Stimulated activated naive B cell treated with anti-CD40 and anti-IgM and Interleukin-4, amounts not matched to agents 10 μg/mL and 1 μg/mL and 100 μg/mL, for 72 hours (primary cell): ENCODE data around the gene SLC2A13.

ENCODE experiments used
- ATAC-seq, 2 donors: fragments of 150-1000 bp; cut with Tn5 transposase; replicated peaks; 2 replicates each; pipeline ENCODE4 v1.10.0; 2021; ENCODE audit warnings: moderate library complexity in 1 of 2
- DNase-seq: peaks from one replicate; pipeline ENCODE4 v3.0.0; 2021
- H3K27ac Mint-ChIP-seq: one replicate; pipeline ENCODE4 v1.8.0; 2022; ENCODE audit warnings: mild to moderate bottlenecking, mixed read lengths
- H3K27me3 Mint-ChIP-seq, 2 donors: one replicate each; pipeline ENCODE4 v1.8.0; 2022; ENCODE audit warnings: mixed read lengths in 2 of 2
- H3K36me3 Mint-ChIP-seq, 2 donors: one replicate each; pipeline ENCODE4 v1.8.0; 2022; ENCODE audit warnings: mixed read lengths in 2 of 2, mild to moderate bottlenecking in 1 of 2
- H3K4me1 Mint-ChIP-seq, 2 donors: one replicate each; pipeline ENCODE4 v1.8.0; 2022; ENCODE audit warnings: mixed read lengths in 2 of 2, mild to moderate bottlenecking in 1 of 2
- H3K4me3 Mint-ChIP-seq, 2 donors: one replicate each; pipeline ENCODE4 v1.8.0; 2022; ENCODE audit warnings: mild to moderate bottlenecking in 2 of 2, mixed read lengths in 2 of 2, moderate library complexity in 1 of 2
- H3K9me3 Mint-ChIP-seq, 2 donors: one replicate each; pipeline ENCODE4 v1.8.0; 2022; ENCODE audit warnings: mixed read lengths in 2 of 2, mild to moderate bottlenecking in 1 of 2

Gene SLC2A13

GRCh38 chr12:39887856-39888255 is 218.0 kb downstream of the SLC2A13 start:
- Mint-ChIP-seq H3K4me3 (no peak overlapping the region), H3K27ac (no peak overlapping the region), H3K9me3 (no peaks in the 10 kb centered on the region), H3K27me3 (no peaks in the 10 kb centered on the region), H3K36me3 (no peaks in the 10 kb centered on the region), H3K4me1 (peaks cover 0 to 4% of the 10 kb centered on the region in 2 donors)
- ATAC-seq, result no peak
- no peak for DNase-seq

- H3K27me3 Mint-ChIP-seq, result no peaks in the 10 kb centered on the region
- peaks cover 0 to 3% of the 10 kb centered on the region in 2 donors for H3K9me3 Mint-ChIP-seq
- no peak for ATAC-seq
- DNase-seq, result no peak
- peaks cover 2 to 6% of the 10 kb centered on the region in 2 donors for H3K36me3 Mint-ChIP-seq
- H3K4me3 Mint-ChIP-seq, result no peak overlapping the region
- no peak overlapping the region for H3K27ac Mint-ChIP-seq
- peaks cover 0 to 4% of the 10 kb centered on the region in 2 donors for H3K4me1 Mint-ChIP-seq
These were observed 219.8 kb downstream of the SLC2A13 start for GRCh38 chr12:39886106-39886505.

- H3K4me1 Mint-ChIP-seq, result peaks cover 0 to 4% of the 10 kb centered on the region in 2 donors
- ATAC-seq, result no peak
- H3K27me3 Mint-ChIP-seq, result no peaks in the 10 kb centered on the region
- H3K9me3 Mint-ChIP-seq, result peaks cover 4 to 6% of the 10 kb centered on the region in 2 donors
- DNase-seq, result no peak
- H3K4me3 Mint-ChIP-seq, result no peak overlapping the region
- H3K27ac Mint-ChIP-seq, result no peak overlapping the region
- H3K36me3 Mint-ChIP-seq, result peaks cover 6 to 11% of the 10 kb centered on the region in 2 donors
These were observed 221.2 kb downstream of the SLC2A13 start for GRCh38 chr12:39884616-39885125.

- Mint-ChIP-seq H3K36me3 (peaks cover 9 to 13% of the 10 kb centered on the region in 2 donors), H3K4me3 (no peak overlapping the region), H3K4me1 (peaks cover 0 to 4% of the 10 kb centered on the region in 2 donors), H3K9me3 (peaks cover 9 to 11% of the 10 kb centered on the region in 2 donors), H3K27me3 (no peaks in the 10 kb centered on the region), H3K27ac (no peak overlapping the region)
- DNase-seq (no peak), ATAC-seq (no peak)
These were observed 222.5 kb downstream of the SLC2A13 start for GRCh38 chr12:39883411-39883810.

DNA sequence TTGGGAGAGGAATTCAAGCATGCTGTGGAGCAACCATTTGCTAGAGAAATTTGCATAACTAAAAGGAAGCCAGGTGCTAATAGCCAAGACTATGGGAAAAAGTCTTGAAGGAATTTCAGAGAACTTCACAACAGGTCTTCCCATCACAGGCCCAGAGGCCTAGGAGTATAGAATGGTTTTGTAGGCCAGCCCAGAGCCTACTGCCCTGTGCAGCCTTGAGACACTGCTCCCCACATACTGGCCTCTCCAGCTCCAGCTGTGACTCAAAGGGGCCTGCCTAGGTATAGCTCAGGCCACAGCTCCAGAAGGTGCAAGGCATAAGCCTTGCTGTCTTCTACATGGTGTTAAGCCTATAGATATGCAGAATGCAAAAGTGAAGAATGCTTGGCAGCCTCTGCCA is 227.1 kb downstream of the SLC2A13 start:
- Mint-ChIP-seq H3K4me1 (no peaks in the 10 kb centered on the region), H3K4me3 (no peak overlapping the region), H3K27me3 (no peaks in the 10 kb centered on the region)

DNA sequence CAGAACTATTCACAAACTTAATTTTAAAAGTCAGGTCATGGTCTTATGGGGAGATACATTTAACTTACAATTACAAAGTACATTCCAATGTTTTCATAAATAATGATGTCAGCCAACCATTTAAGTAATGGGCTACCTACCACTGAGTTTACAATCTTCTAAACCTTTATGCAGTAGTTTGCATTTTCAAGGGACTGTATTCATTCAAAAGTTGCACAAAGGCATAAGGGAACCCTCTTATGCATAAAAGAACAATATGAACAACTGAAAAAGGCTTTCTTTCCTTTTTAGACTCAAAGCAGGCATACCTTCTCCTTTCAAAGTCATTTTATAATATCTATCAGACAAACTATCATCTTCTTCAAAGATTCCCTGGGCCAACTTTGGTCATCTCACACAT is 230.2 kb downstream of the SLC2A13 start:
- Mint-ChIP-seq H3K9me3 (peaks cover 9 to 13% of the 10 kb centered on the region in 2 donors), H3K36me3 (peaks cover 7 to 11% of the 10 kb centered on the region in 2 donors), H3K4me3 (no peak overlapping the region), H3K27ac (no peak overlapping the region), H3K27me3 (no peaks in the 10 kb centered on the region), H3K4me1 (no peaks in the 10 kb centered on the region)
- DNase-seq (no peak), ATAC-seq (no peak)

More for the DNA sequence above, 227.1 kb downstream of the SLC2A13 start:
- Mint-ChIP-seq H3K9me3 (peaks cover 9 to 17% of the 10 kb centered on the region in 2 donors), H3K36me3 (peaks cover 13% of the 10 kb centered on the region in 2 donors), H3K27ac (no peak overlapping the region)
- ATAC-seq (no peak), DNase-seq (no peak)

GRCh38 chr12:39874785-39875184 is 231.1 kb downstream of the SLC2A13 start:
- no peaks in the 10 kb centered on the region for H3K27me3 Mint-ChIP-seq
- no peak overlapping the region for H3K27ac Mint-ChIP-seq
- H3K36me3 Mint-ChIP-seq, result peaks cover 4 to 9% of the 10 kb centered on the region in 2 donors
- ATAC-seq (no peak), DNase-seq (no peak)
- H3K4me3 Mint-ChIP-seq, result no peak overlapping the region
- peaks cover 6 to 11% of the 10 kb centered on the region in 2 donors for H3K9me3 Mint-ChIP-seq
- no peaks in the 10 kb centered on the region for H3K4me1 Mint-ChIP-seq

GRCh38 chr12:39873065-39873464 is 232.8 kb downstream of the SLC2A13 start:
- no peak for ATAC-seq
- Mint-ChIP-seq H3K36me3 (peaks cover 0 to under 1% of the 10 kb centered on the region in 2 donors), H3K9me3 (peaks cover 0 to 3% of the 10 kb centered on the region in 2 donors), H3K27me3 (no peaks in the 10 kb centered on the region), H3K27ac (no peak overlapping the region), H3K4me3 (no peak overlapping the region), H3K4me1 (no peaks in the 10 kb centered on the region)
- no peak for DNase-seq

DNA sequence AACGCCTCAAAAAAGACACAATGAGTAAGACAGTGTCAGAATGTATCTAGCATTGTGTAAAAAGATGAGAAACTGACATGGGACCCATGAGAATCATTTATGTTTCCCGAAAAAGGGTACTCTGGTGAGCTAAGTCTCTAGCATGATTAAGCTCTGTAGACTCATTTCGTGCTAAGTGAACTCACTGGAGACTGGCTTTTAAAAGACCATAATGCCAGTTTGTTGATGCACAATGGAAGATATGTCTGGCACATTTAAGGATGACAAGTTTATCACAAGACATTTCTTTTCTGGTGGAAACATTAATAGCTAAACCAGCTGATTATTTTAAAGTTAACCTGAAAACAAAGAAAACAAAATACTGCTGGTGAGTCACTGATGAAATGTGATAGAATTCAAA is 233.5 kb downstream of the SLC2A13 start:
- H3K27ac Mint-ChIP-seq, result no peak overlapping the region
- no peak for ATAC-seq

DNA sequence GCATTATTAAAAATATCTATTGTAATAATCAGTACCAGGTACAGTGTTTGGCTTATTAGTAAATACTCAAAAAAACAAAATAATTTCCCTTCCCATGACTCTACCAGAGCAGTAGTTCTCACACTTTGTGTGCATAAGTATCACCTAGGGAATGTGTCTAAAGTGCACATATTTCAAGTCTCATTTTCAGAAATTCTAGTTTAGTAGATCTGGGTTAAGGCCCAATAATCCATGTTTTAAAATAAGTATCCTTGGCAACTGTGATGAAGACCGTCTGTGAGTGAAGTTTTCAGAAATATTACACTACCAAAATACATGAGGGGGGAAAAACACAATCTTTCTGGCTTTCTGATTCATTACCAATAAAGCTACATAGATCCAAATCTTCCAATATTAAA is 237.6 kb downstream of the SLC2A13 start:
- Mint-ChIP-seq H3K4me3 (no peak overlapping the region), H3K27me3 (no peaks in the 10 kb centered on the region), H3K9me3 (peaks cover 4 to 5% of the 10 kb centered on the region in 2 donors), H3K4me1 (no peaks in the 10 kb centered on the region), H3K27ac (no peak overlapping the region), H3K36me3 (peaks cover 6 to 9% of the 10 kb centered on the region in 2 donors)
- no peak for ATAC-seq
- no peak for DNase-seq

More for the DNA sequence above, 233.5 kb downstream of the SLC2A13 start:
- Mint-ChIP-seq H3K36me3 (no peaks in the 10 kb centered on the region), H3K4me3 (no peak overlapping the region), H3K9me3 (no peaks in the 10 kb centered on the region), H3K27me3 (no peaks in the 10 kb centered on the region), H3K4me1 (no peaks in the 10 kb centered on the region)
- DNase-seq, result no peak

DNA sequence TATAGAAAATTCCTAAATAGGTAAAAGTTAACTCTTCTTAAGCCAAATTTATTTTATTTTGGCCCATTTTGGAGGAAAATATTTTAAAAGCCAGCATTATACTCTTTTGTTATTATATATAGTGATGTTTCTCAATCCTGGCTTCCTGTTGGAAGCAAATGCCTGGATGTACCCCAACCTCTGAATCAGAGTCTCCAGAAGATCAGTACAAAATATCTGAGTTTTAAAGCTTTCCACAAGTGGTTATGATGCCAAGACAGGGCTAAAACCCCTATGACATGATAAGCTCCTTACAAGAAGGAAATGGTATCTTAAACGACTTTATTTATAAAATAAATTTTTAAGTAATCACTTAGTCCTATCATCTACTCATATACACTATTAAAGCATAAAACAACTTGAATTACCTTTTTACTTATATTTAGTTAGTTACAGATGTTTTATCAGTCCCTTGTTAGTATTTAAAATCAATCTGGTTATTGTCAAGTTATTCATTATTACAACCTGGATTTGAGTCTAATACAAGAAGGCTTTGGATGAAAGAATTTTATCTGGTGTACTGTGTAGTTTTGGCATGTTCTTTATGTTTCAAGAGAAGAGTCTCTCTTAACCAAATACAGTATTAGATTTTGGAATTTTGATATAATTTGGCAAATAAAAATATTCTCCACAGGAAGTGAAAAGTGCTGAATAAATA is 238.1 kb downstream of the SLC2A13 start:
- H3K9me3 Mint-ChIP-seq, result peaks cover 4 to 5% of the 10 kb centered on the region in 2 donors
- ATAC-seq (no peak), DNase-seq (no peak)
- H3K36me3 Mint-ChIP-seq, result peaks cover 6 to 9% of the 10 kb centered on the region in 2 donors
- H3K4me1 Mint-ChIP-seq, result no peaks in the 10 kb centered on the region
- H3K4me3 Mint-ChIP-seq, result no peak overlapping the region
- no peaks in the 10 kb centered on the region for H3K27me3 Mint-ChIP-seq
- no peak overlapping the region for H3K27ac Mint-ChIP-seq

- DNase-seq (no peak), ATAC-seq (no peak)
- H3K4me3 Mint-ChIP-seq, result no peak overlapping the region
- H3K36me3 Mint-ChIP-seq, result peaks cover 6 to 9% of the 10 kb centered on the region in 2 donors
- H3K9me3 Mint-ChIP-seq, result peaks cover 4 to 5% of the 10 kb centered on the region in 2 donors
- H3K27me3 Mint-ChIP-seq, result no peaks in the 10 kb centered on the region
- no peaks in the 10 kb centered on the region for H3K4me1 Mint-ChIP-seq
- H3K27ac Mint-ChIP-seq, result no peak overlapping the region
These were observed 239.7 kb downstream of the SLC2A13 start for GRCh38 chr12:39866135-39866534.

GRCh38 chr12:39860695-39861094 is 245.2 kb downstream of the SLC2A13 start:
- ATAC-seq, result no peak
- H3K27me3 Mint-ChIP-seq, result no peaks in the 10 kb centered on the region
- no peak overlapping the region for H3K27ac Mint-ChIP-seq
- H3K4me1 Mint-ChIP-seq, result no peaks in the 10 kb centered on the region
- H3K9me3 Mint-ChIP-seq, result peaks cover 3 to 4% of the 10 kb centered on the region in 2 donors
- no peak overlapping the region for H3K4me3 Mint-ChIP-seq
- DNase-seq, result no peak
- H3K36me3 Mint-ChIP-seq, result peaks cover 4 to 5% of the 10 kb centered on the region in 2 donors

DNA sequence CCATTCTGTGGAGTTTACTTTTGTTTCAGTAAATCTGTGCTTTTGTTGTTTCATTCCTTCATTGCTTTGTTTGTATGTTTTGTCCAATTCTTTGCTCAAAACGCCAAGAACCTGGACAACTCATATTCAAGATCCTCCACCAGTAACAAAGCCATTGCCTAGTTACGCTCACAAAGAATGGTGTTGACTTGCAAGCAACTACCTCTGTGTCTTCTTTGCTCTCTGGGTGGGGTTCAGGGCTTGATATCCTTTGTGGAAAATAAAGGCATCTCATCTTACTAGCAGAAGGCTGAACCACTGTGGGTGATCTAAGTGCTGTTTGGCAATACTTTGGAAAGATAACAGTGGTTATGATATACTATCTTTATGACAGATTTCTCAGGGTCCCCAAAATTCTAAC is 252.9 kb downstream of the SLC2A13 start:
- ATAC-seq (no peak), DNase-seq (no peak)
- H3K27me3 Mint-ChIP-seq, result no peaks in the 10 kb centered on the region
- peaks cover 6 to 8% of the 10 kb centered on the region in 2 donors for H3K9me3 Mint-ChIP-seq
- no peak overlapping the region for H3K27ac Mint-ChIP-seq
- peaks cover 5 to 10% of the 10 kb centered on the region in 2 donors for H3K36me3 Mint-ChIP-seq
- peaks cover 0 to 3% of the 10 kb centered on the region in 2 donors for H3K4me1 Mint-ChIP-seq
- no peak overlapping the region for H3K4me3 Mint-ChIP-seq

GRCh38 chr12:39852346-39852745 is 253.5 kb downstream of the SLC2A13 start:
- Mint-ChIP-seq H3K36me3 (peaks cover 5 to 10% of the 10 kb centered on the region in 2 donors), H3K4me1 (peaks cover 4 to 9% of the 10 kb centered on the region in 2 donors), H3K27ac (no peak overlapping the region), H3K4me3 (no peak overlapping the region), H3K27me3 (no peaks in the 10 kb centered on the region), H3K9me3 (peaks cover 6 to 8% of the 10 kb centered on the region in 2 donors)
- ATAC-seq (no peak), DNase-seq (no peak)
